ENCODE data around the gene PSME1. TPM values are rescaled to one million over a fixed set of nuclear protein-coding genes. Genes with fewer than 3 reads are reported as not detected.

PSME1 gene
- total RNA-seq, 1 experiment from 2014 or later, result 37.5 TPM

- no peak for DNase-seq
- Histone ChIP-seq H3K4me3 (no peak overlapping the region), H3K36me3 (peaks cover 27% of the 10 kb centered on the region), H3K27me3 (no peaks in the 10 kb centered on the region), H3K9me3 (no peaks in the 10 kb centered on the region)
These were observed 13.4 kb downstream of the PSME1 start for GRCh38 chr14:24149302-24149969.

GRCh38 chr14:24150061-24150460, 14.1 kb downstream of the PSME1 start:
- Histone ChIP-seq H3K9me3 (no peaks in the 10 kb centered on the region), H3K4me3 (no peak overlapping the region), H3K27me3 (no peaks in the 10 kb centered on the region), H3K36me3 (peaks cover 25% of the 10 kb centered on the region)
- no peak for DNase-seq

- DNase-seq, result no peak
- H3K4me3 ChIP-seq, result no peak overlapping the region
- peaks cover 29% of the 10 kb centered on the region for H3K36me3 ChIP-seq
- no peaks in the 10 kb centered on the region for H3K9me3 ChIP-seq
- no peaks in the 10 kb centered on the region for H3K27me3 ChIP-seq
These were observed 14.6 kb downstream of the PSME1 start for GRCh38 chr14:24150567-24150966.

- Histone ChIP-seq H3K27me3 (no peaks in the 10 kb centered on the region), H3K4me3 (no peak overlapping the region), H3K9me3 (no peaks in the 10 kb centered on the region), H3K36me3 (peaks cover 31% of the 10 kb centered on the region)
- DNase-seq, result no peak
These were observed 15.0 kb downstream of the PSME1 start for GRCh38 chr14:24150993-24151392.

- no peak for DNase-seq
- Histone ChIP-seq H3K27me3 (no peaks in the 10 kb centered on the region), H3K4me3 (no peak overlapping the region), H3K36me3 (peaks cover 31% of the 10 kb centered on the region), H3K9me3 (no peaks in the 10 kb centered on the region)
These were observed 15.5 kb downstream of the PSME1 start for GRCh38 chr14:24151404-24152080.

GRCh38 chr14:24155100-24155499, 19.1 kb downstream of the PSME1 start:
- DNase-seq, result no peak
- peaks cover 20% of the 10 kb centered on the region for H3K36me3 ChIP-seq

GRCh38 chr14:24156840-24157239, 20.8 kb downstream of the PSME1 start:
- Histone ChIP-seq H3K36me3 (peaks cover 23% of the 10 kb centered on the region), H3K27me3 (no peaks in the 10 kb centered on the region), H3K4me3 (no peak overlapping the region), H3K9me3 (no peaks in the 10 kb centered on the region)
- no peak for DNase-seq

More at GRCh38 chr14:24155100-24155499, 19.1 kb downstream of the PSME1 start:
- H3K9me3 ChIP-seq, result no peaks in the 10 kb centered on the region
- no peaks in the 10 kb centered on the region for H3K27me3 ChIP-seq
- H3K4me3 ChIP-seq, result no peak overlapping the region

- Histone ChIP-seq H3K4me3 (no peak overlapping the region), H3K27me3 (no peaks in the 10 kb centered on the region), H3K9me3 (no peaks in the 10 kb centered on the region), H3K36me3 (peaks cover 28% of the 10 kb centered on the region)
- no peak for DNase-seq
These were observed 21.3 kb downstream of the PSME1 start for GRCh38 chr14:24157331-24157730.

- no peak overlapping the region for H3K4me3 ChIP-seq
- no peaks in the 10 kb centered on the region for H3K27me3 ChIP-seq
- H3K36me3 ChIP-seq, result peaks cover 37% of the 10 kb centered on the region
- H3K9me3 ChIP-seq, result no peaks in the 10 kb centered on the region
- DNase-seq, result no peak
These were observed 23.9 kb downstream of the PSME1 start for GRCh38 chr14:24159777-24160498.

GRCh38 chr14:24160499-24160849, 24.5 kb downstream of the PSME1 start:
- no peak for DNase-seq
- Histone ChIP-seq H3K9me3 (no peaks in the 10 kb centered on the region), H3K27me3 (no peaks in the 10 kb centered on the region), H3K36me3 (peaks cover 32% of the 10 kb centered on the region), H3K4me3 (no peak overlapping the region)

GRCh38 chr14:24160850-24161804, 25.1 kb downstream of the PSME1 start, which contains the start of gene IRF9:
Gene IRF9 (plus strand): TSS chr14:24161265. CDS start chr14:24162145, 880 bp downstream.
- Histone ChIP-seq H3K27me3 (no peaks in the 10 kb centered on the region), H3K9me3 (no peaks in the 10 kb centered on the region), H3K36me3 (peaks cover 28% of the 10 kb centered on the region), H3K4me3 (peak within 1 kb of the TSS; percentile 57)
- peak; percentile 86 for DNase-seq

- no peak for DNase-seq
- Histone ChIP-seq H3K9me3 (no peaks in the 10 kb centered on the region), H3K36me3 (peaks cover 28% of the 10 kb centered on the region)
These were observed 26.1 kb downstream of the PSME1 start for GRCh38 chr14:24162093-24162492.

GRCh38 chr14:24164518-24164991, 28.6 kb downstream of the PSME1 start:
- no peak for DNase-seq
- no peaks in the 10 kb centered on the region for H3K27me3 ChIP-seq
- no peaks in the 10 kb centered on the region for H3K9me3 ChIP-seq
- H3K36me3 ChIP-seq, result peaks cover 28% of the 10 kb centered on the region
- no peak overlapping the region for H3K4me3 ChIP-seq

More at GRCh38 chr14:24162093-24162492, 26.1 kb downstream of the PSME1 start:
- Histone ChIP-seq H3K27me3 (no peaks in the 10 kb centered on the region), H3K4me3 (peak overlapping the region; percentile 57)

GRCh38 chr14:24165785-24166184, 29.8 kb downstream of the PSME1 start:
- DNase-seq, result no peak
- Histone ChIP-seq H3K4me3 (no peak overlapping the region), H3K9me3 (no peaks in the 10 kb centered on the region), H3K27me3 (no peaks in the 10 kb centered on the region), H3K36me3 (peaks cover 22% of the 10 kb centered on the region)

GRCh38 chr14:24167469-24168114, 31.6 kb downstream of the PSME1 start:
- Histone ChIP-seq H3K4me3 (no peak overlapping the region), H3K36me3 (peaks cover 15% of the 10 kb centered on the region), H3K9me3 (no peaks in the 10 kb centered on the region), H3K27me3 (no peaks in the 10 kb centered on the region)
- no peak for DNase-seq

Measured in MG63 (cell line).